Measurements from ENCODE around the gene KRTAP5-2. TPM values are rescaled to one million over a fixed set of nuclear protein-coding genes. Genes with fewer than 3 reads are reported as not detected.
"Not testable (repeated sequence)": the region's sequence is repeated elsewhere in the genome, so short reads cannot be mapped to it uniquely, and the experiment has no call there.

Gene KRTAP5-2
- total and polyA plus RNA-seq, 5 donors from 2014 or later: 0.35 TPM; not detected in 4

- no peak for ATAC-seq (ENCODE audit: low read depth in 2 of 2)
- Histone ChIP-seq H3K27me3 (ENCODE audit: control insufficient read depth, insufficient read depth, low read length) (peaks cover 6% of the 10 kb centered on the region), H3K4me3 (ENCODE audit: low read depth, low read length) (no peak overlapping the region), H3K36me3 (ENCODE audit: control insufficient read depth, insufficient read depth, low read length) (no peaks in the 10 kb centered on the region), H3K27ac (ENCODE audit: insufficient read depth, low read length, poor library complexity, severe bottlenecking) (no peak overlapping the region), H3K9me3 (ENCODE audit: control insufficient read depth in 2 of 2, low read length in 2 of 2) (no peaks in the 10 kb centered on the region), H3K4me1 (ENCODE audit: control insufficient read depth, insufficient read depth, low read length, poor library complexity, severe bottlenecking) (no peaks in the 10 kb centered on the region)
- Mint-ChIP-seq H3K36me3 (no peaks in the 10 kb centered on the region), H3K9me3 (peaks cover 0 to 3% (median 0%) of the 10 kb centered on the region in 7 donors), H3K4me1 (peaks cover 0 to 8% (median 0%) of the 10 kb centered on the region in 4 donors), H3K27ac (no peak overlapping the region), H3K27me3 (peaks cover 16% of the 10 kb centered on the region), H3K4me3 (no peak overlapping the region)
- no peak for DNase-seq
These were observed 6.6 kb upstream of the KRTAP5-2 start for GRCh38 chr11:1604711-1605110.

GRCh38 chr11:1604181-1604580 is 6.1 kb upstream of the KRTAP5-2 start:
- Mint-ChIP-seq H3K36me3 (no peaks in the 10 kb centered on the region), H3K4me3 (no peak overlapping the region), H3K4me1 (peaks cover 0 to 10% (median 0%) of the 10 kb centered on the region in 4 donors), H3K27me3 (peaks cover 16% of the 10 kb centered on the region), H3K9me3 (peaks cover 0 to 3% (median 0%) of the 10 kb centered on the region in 7 donors), H3K27ac (no peak overlapping the region)
- DNase-seq: no peak
- Histone ChIP-seq H3K4me3 (ENCODE audit: low read depth, low read length) (no peak overlapping the region), H3K27ac (ENCODE audit: insufficient read depth, low read length, poor library complexity, severe bottlenecking) (no peak overlapping the region), H3K27me3 (ENCODE audit: control insufficient read depth, insufficient read depth, low read length) (peaks cover 7% of the 10 kb centered on the region), H3K36me3 (ENCODE audit: control insufficient read depth, insufficient read depth, low read length) (no peaks in the 10 kb centered on the region), H3K9me3 (ENCODE audit: control insufficient read depth in 2 of 2, low read length in 2 of 2) (no peaks in the 10 kb centered on the region), H3K4me1 (ENCODE audit: control insufficient read depth, insufficient read depth, low read length, poor library complexity, severe bottlenecking) (no peaks in the 10 kb centered on the region)
- ATAC-seq (ENCODE audit: low read depth in 2 of 2): no peak

- H3K9me3 Mint-ChIP-seq: peaks cover 0 to 3% (median 0%) of the 10 kb centered on the region in 7 donors
- H3K27ac Mint-ChIP-seq: no peak overlapping the region
- H3K36me3 Mint-ChIP-seq: no peaks in the 10 kb centered on the region
- H3K4me3 Mint-ChIP-seq: no peak overlapping the region
- H3K4me1 ChIP-seq (ENCODE audit: control insufficient read depth, insufficient read depth, low read length, poor library complexity, severe bottlenecking): no peaks in the 10 kb centered on the region
- no peak overlapping the region for H3K4me3 ChIP-seq (ENCODE audit: low read depth, low read length)
- H3K36me3 ChIP-seq (ENCODE audit: control insufficient read depth, insufficient read depth, low read length): no peaks in the 10 kb centered on the region
- DNase-seq (no peak), ATAC-seq (ENCODE audit: low read depth in 2 of 2) (no peak)
- H3K27ac ChIP-seq (ENCODE audit: insufficient read depth, low read length, poor library complexity, severe bottlenecking): no peak overlapping the region
- peaks cover 0 to 14% (median 0%) of the 10 kb centered on the region in 4 donors for H3K4me1 Mint-ChIP-seq
- H3K27me3 Mint-ChIP-seq: peaks cover 16% of the 10 kb centered on the region
- H3K27me3 ChIP-seq (ENCODE audit: control insufficient read depth, insufficient read depth, low read length): peaks cover 8% of the 10 kb centered on the region
- no peaks in the 10 kb centered on the region for H3K9me3 ChIP-seq (ENCODE audit: control insufficient read depth in 2 of 2, low read length in 2 of 2)
These were observed 5.5 kb upstream of the KRTAP5-2 start for GRCh38 chr11:1603629-1604028.

GRCh38 chr11:1601663-1602062 is 3.6 kb upstream of the KRTAP5-2 start:
- H3K4me3 ChIP-seq (ENCODE audit: low read depth, low read length); H3K27me3 ChIP-seq (ENCODE audit: control insufficient read depth, insufficient read depth, low read length); H3K36me3 ChIP-seq (ENCODE audit: control insufficient read depth, insufficient read depth, low read length); H3K4me1 ChIP-seq (ENCODE audit: control insufficient read depth, insufficient read depth, low read length, poor library complexity, severe bottlenecking); H3K36me3 Mint-ChIP-seq; H3K9me3 Mint-ChIP-seq; DNase-seq; H3K4me3 Mint-ChIP-seq; ATAC-seq (ENCODE audit: low read depth in 2 of 2); H3K9me3 ChIP-seq (ENCODE audit: control insufficient read depth in 2 of 2, low read length in 2 of 2); H3K27ac ChIP-seq (ENCODE audit: insufficient read depth, low read length, poor library complexity, severe bottlenecking): not testable (repeated sequence)
- H3K27ac Mint-ChIP-seq: peak overlapping the region in 1 of 3 donors; percentile 48
- H3K4me1 Mint-ChIP-seq: peaks cover 0 to 16% (median 0%) of the 10 kb centered on the region in 4 donors
- peaks cover 23% of the 10 kb centered on the region for H3K27me3 Mint-ChIP-seq

GRCh38 chr11:1600626-1601025 is 2.5 kb upstream of the KRTAP5-2 start:
- Mint-ChIP-seq H3K9me3 (peaks cover 0 to 3% (median 0%) of the 10 kb centered on the region in 7 donors), H3K27me3 (peaks cover 17% of the 10 kb centered on the region), H3K27ac (no peak overlapping the region), H3K4me1 (peaks cover 0 to 15% (median under 1%) of the 10 kb centered on the region in 4 donors), H3K4me3 (no peak overlapping the region), H3K36me3 (no peaks in the 10 kb centered on the region)
- H3K27me3 ChIP-seq (ENCODE audit: control insufficient read depth, insufficient read depth, low read length): peaks cover 8% of the 10 kb centered on the region
- no peak overlapping the region for H3K4me3 ChIP-seq (ENCODE audit: low read depth, low read length)
- H3K4me1 ChIP-seq (ENCODE audit: control insufficient read depth, insufficient read depth, low read length, poor library complexity, severe bottlenecking): no peaks in the 10 kb centered on the region
- no peak overlapping the region for H3K27ac ChIP-seq (ENCODE audit: insufficient read depth, low read length, poor library complexity, severe bottlenecking)
- no peaks in the 10 kb centered on the region for H3K36me3 ChIP-seq (ENCODE audit: control insufficient read depth, insufficient read depth, low read length)
- DNase-seq: no peak
- H3K9me3 ChIP-seq (ENCODE audit: control insufficient read depth in 2 of 2, low read length in 2 of 2): no peaks in the 10 kb centered on the region
- ATAC-seq (ENCODE audit: low read depth in 2 of 2): no peak

- Histone ChIP-seq H3K9me3 (ENCODE audit: control insufficient read depth in 2 of 2, low read length in 2 of 2) (no peaks in the 10 kb centered on the region), H3K4me3 (ENCODE audit: low read depth, low read length) (no peak overlapping the region), H3K36me3 (ENCODE audit: control insufficient read depth, insufficient read depth, low read length) (no peaks in the 10 kb centered on the region), H3K27ac (ENCODE audit: insufficient read depth, low read length, poor library complexity, severe bottlenecking) (no peak overlapping the region), H3K27me3 (ENCODE audit: control insufficient read depth, insufficient read depth, low read length) (peaks cover 8% of the 10 kb centered on the region), H3K4me1 (ENCODE audit: control insufficient read depth, insufficient read depth, low read length, poor library complexity, severe bottlenecking) (no peaks in the 10 kb centered on the region)
- Mint-ChIP-seq H3K27me3 (peaks cover 31% of the 10 kb centered on the region), H3K9me3 (peaks cover 0 to 3% (median 0%) of the 10 kb centered on the region in 7 donors), H3K4me3 (no peak overlapping the region), H3K27ac (no peak overlapping the region), H3K4me1 (peaks cover 0 to 25% (median 2%) of the 10 kb centered on the region in 4 donors), H3K36me3 (no peaks in the 10 kb centered on the region)
- ATAC-seq (ENCODE audit: low read depth in 2 of 2): no peak
- no peak for DNase-seq
These were observed 722 bp upstream of the KRTAP5-2 start for GRCh38 chr11:1598816-1599215.

GRCh38 chr11:1598406-1598805 is 312 bp upstream of the KRTAP5-2 start:
- H3K4me3 ChIP-seq (ENCODE audit: low read depth, low read length); H3K9me3 Mint-ChIP-seq; ATAC-seq (ENCODE audit: low read depth in 2 of 2); H3K36me3 Mint-ChIP-seq; H3K27ac Mint-ChIP-seq; DNase-seq; H3K9me3 ChIP-seq (ENCODE audit: control insufficient read depth in 2 of 2, low read length in 2 of 2); H3K4me3 Mint-ChIP-seq; H3K36me3 ChIP-seq (ENCODE audit: control insufficient read depth, insufficient read depth, low read length); H3K4me1 ChIP-seq (ENCODE audit: control insufficient read depth, insufficient read depth, low read length, poor library complexity, severe bottlenecking); H3K27ac ChIP-seq (ENCODE audit: insufficient read depth, low read length, poor library complexity, severe bottlenecking); H3K27me3 ChIP-seq (ENCODE audit: control insufficient read depth, insufficient read depth, low read length): not testable (repeated sequence)
- peaks cover 30% of the 10 kb centered on the region for H3K27me3 Mint-ChIP-seq
- H3K4me1 Mint-ChIP-seq: peaks cover 0 to 25% (median 3%) of the 10 kb centered on the region in 4 donors

- H3K9me3 Mint-ChIP-seq: peaks cover 0 to 3% (median 0%) of the 10 kb centered on the region in 7 donors
These were observed 632 bp downstream of the KRTAP5-2 start for GRCh38 chr11:1597331-1597993.

More at GRCh38 chr11:1597331-1597993, 632 bp downstream of the KRTAP5-2 start:
- H3K9me3 ChIP-seq (ENCODE audit: control insufficient read depth in 2 of 2, low read length in 2 of 2): no peaks in the 10 kb centered on the region
- H3K36me3 Mint-ChIP-seq: peaks cover 3% of the 10 kb centered on the region
- no peak overlapping the region for H3K4me3 ChIP-seq (ENCODE audit: low read depth, low read length)
- no peaks in the 10 kb centered on the region for H3K4me1 ChIP-seq (ENCODE audit: control insufficient read depth, insufficient read depth, low read length, poor library complexity, severe bottlenecking)
- H3K4me1 Mint-ChIP-seq: peaks cover 0 to 28% (median 5%) of the 10 kb centered on the region in 4 donors
- H3K27me3 Mint-ChIP-seq: peaks cover 25% of the 10 kb centered on the region
- H3K27ac ChIP-seq (ENCODE audit: insufficient read depth, low read length, poor library complexity, severe bottlenecking): no peak overlapping the region
- peaks cover 8% of the 10 kb centered on the region for H3K27me3 ChIP-seq (ENCODE audit: control insufficient read depth, insufficient read depth, low read length)
- no peak for DNase-seq
- no peaks in the 10 kb centered on the region for H3K36me3 ChIP-seq (ENCODE audit: control insufficient read depth, insufficient read depth, low read length)
- ATAC-seq (ENCODE audit: low read depth in 2 of 2): no peak
- no peak overlapping the region for H3K4me3 Mint-ChIP-seq
- no peak overlapping the region for H3K27ac Mint-ChIP-seq

Measured in CD4-positive, CD25-positive, alpha-beta regulatory T cell (primary cell).